Endothelial cell of umbilical vein (primary cell): ENCODE measurements around the gene EGFL7. TPM values are rescaled to one million over a fixed set of nuclear protein-coding genes. Genes with fewer than 3 reads are reported as not detected.
A peak's percentile ranks its signal among the peaks of the same experiment; 100 is the strongest.

Source experiments
- BruUV-seq: library from RNA; stranded (reverse); fragments of 400-500 nt; replicated peaks from 2 replicates; lab custom pipeline; 2021; lab: Mats Ljungman, UMichigan
- CTCF ChIA-PET: fragments of 300-600, 350-600 bp; sonication (Branson Sonifier 250); formaldehyde crosslinking; loops from one replicate; lab custom pipeline; 2021; ENCODE audit warnings: antibody characterized with exemption, inconsistent platforms; lab: Charles Lee
- POLR2A ChIA-PET: fragments of 300-600, 350-600 bp; sonication (Branson Sonifier 250); formaldehyde crosslinking; loops from one replicate; lab custom pipeline; 2021; ENCODE audit warnings: antibody characterized with exemption, inconsistent platforms; lab: Charles Lee
- DNase-seq: peaks from one replicate; pipeline ENCODE4 v3.0.0-alpha.2; 2011; ENCODE audit warnings: low read depth, low spot score
- FAIRE-seq: peaks from 2 replicates; lab custom pipeline; 2011; peaks lifted over from hg19 to GRCh38; lab: Jason Lieb, UNC
- H2AFZ ChIP-seq: 2 replicates; pipeline ENCODE4 v1.6.0; 2012; ENCODE audit warnings: low read depth, low read length, control low read depth, inconsistent platforms
- H3K27ac ChIP-seq: 2 replicates; pipeline ENCODE4 v1.5.1; 2011; ENCODE audit warnings: low read depth, mild to moderate bottlenecking, control low read depth, low read length, moderate library complexity; ENCODE audit not compliant: insufficient read depth
- H3K27me3 ChIP-seq, 2 experiments: 2 replicates each; pipeline versions ENCODE4 v1.6.0 to v1.6.1; 2011; ENCODE audit warnings: low read length in 2 of 2, mixed read lengths in 1 of 2; ENCODE audit not compliant: control insufficient read depth in 2 of 2, insufficient read depth in 2 of 2
- H3K36me3 ChIP-seq, 2 experiments: 2 replicates in 1 of 2; 3 replicates in 1 of 2; pipeline ENCODE4 v1.5.1; 2011; ENCODE audit warnings: low read length in 2 of 2, mild to moderate bottlenecking in 1 of 2, moderate library complexity in 1 of 2; ENCODE audit not compliant: control insufficient read depth in 2 of 2, insufficient read depth in 2 of 2; ENCODE audit errors: extremely low read depth in 1 of 2
- H3K4me1 ChIP-seq: 3 replicates; pipeline ENCODE4 v1.5.1; 2011; ENCODE audit warnings: mild to moderate bottlenecking, low read length; ENCODE audit not compliant: control insufficient read depth, insufficient read depth; ENCODE audit errors: extremely low read depth
- H3K4me2 ChIP-seq: 2 replicates; pipeline ENCODE4 v1.6.1; 2011; ENCODE audit warnings: low read length, control low read depth, mixed read lengths; ENCODE audit not compliant: insufficient read depth
- H3K4me3 ChIP-seq, 3 experiments: fragments of 200-600 bp in 1 of 3; sonication (generic), shearing (Covaris generic) in 1 of 3; replicated peaks in 1 of 3; 2 replicates each; pipeline ENCODE4 v1.5.1; 2011 to 2016; ENCODE audit warnings: control low read depth in 3 of 3, low read length in 3 of 3, mild to moderate bottlenecking in 2 of 3, inconsistent platforms in 1 of 3, low read depth in 1 of 3, moderate library complexity in 1 of 3; ENCODE audit not compliant: insufficient read depth in 1 of 3
- H3K79me2 ChIP-seq: 2 replicates; pipeline ENCODE4 v1.6.0; 2012; ENCODE audit warnings: low read length, inconsistent platforms; ENCODE audit not compliant: control insufficient read depth, insufficient read depth
- H3K9ac ChIP-seq: replicated peaks from 2 replicates; pipeline ENCODE3; 2011; ENCODE audit warnings: low read length, control low read depth; ENCODE audit not compliant: insufficient read depth; ENCODE audit errors: extremely low read depth
- H3K9me1 ChIP-seq: replicated peaks from 3 replicates; pipeline ENCODE4 v1.6.0; 2011; ENCODE audit warnings: mild to moderate bottlenecking, low read length; ENCODE audit not compliant: control insufficient read depth, insufficient read depth; ENCODE audit errors: extremely low read depth
- H3K9me3 ChIP-seq: replicated peaks from 2 replicates; pipeline ENCODE4 v1.5.1; 2012; ENCODE audit warnings: low read length, inconsistent platforms; ENCODE audit not compliant: control insufficient read depth, insufficient read depth
- H4K20me1 ChIP-seq: replicated peaks from 2 replicates; pipeline ENCODE3; 2011; ENCODE audit warnings: mild to moderate bottlenecking, low read length; ENCODE audit not compliant: control insufficient read depth, insufficient read depth; ENCODE audit errors: extremely low read depth
- CTCF ChIP-seq, 2 donors: IDR thresholded peaks; 1 replicate in 1 of 2; 2 replicates in 1 of 2; pipeline ENCODE4 v1.5.1; 2011; ENCODE audit warnings: low read length in 2 of 2, mild to moderate bottlenecking in 2 of 2, moderate library complexity in 2 of 2, control low read depth in 1 of 2, inconsistent platforms in 1 of 2, low read depth in 1 of 2; ENCODE audit not compliant: insufficient read depth in 1 of 2; ENCODE audit errors: extremely low read depth in 1 of 2
- EZH2 ChIP-seq: IDR thresholded peaks from 2 replicates; pipeline ENCODE4 v1.6.1; 2012; ENCODE audit warnings: borderline replicate concordance, low read depth, mild to moderate bottlenecking, moderate library complexity, low read length, inconsistent platforms; ENCODE audit not compliant: severe bottlenecking
- JUN ChIP-seq: IDR thresholded peaks from 2 replicates; pipeline ENCODE4 v1.6.1; 2011; ENCODE audit warnings: borderline replicate concordance, low read depth; ENCODE audit not compliant: insufficient read length, insufficient read depth
- MAX ChIP-seq: IDR thresholded peaks from 2 replicates; pipeline ENCODE4 v1.6.1; 2011; ENCODE audit not compliant: insufficient read depth, insufficient read length
- MYC ChIP-seq: IDR thresholded peaks from one replicate; pipeline ENCODE4 v1.6.1; 2011; ENCODE audit warnings: mild to moderate bottlenecking, low read depth, low read length
- POLR2A ChIP-seq: IDR thresholded peaks from 2 replicates; pipeline ENCODE4 v1.6.1; 2012; ENCODE audit warnings: low read depth, mild to moderate bottlenecking, control low read depth, low read length
- POLR2AphosphoS5 ChIP-seq: IDR thresholded peaks from 2 replicates; pipeline ENCODE4 v1.6.1; 2012; ENCODE audit warnings: low read depth, mild to moderate bottlenecking, control low read depth, low read length, moderate library complexity; ENCODE audit not compliant: insufficient read depth
- dilution Hi-C: fragments of 300-500 bp; cut with MboI; formaldehyde crosslinking; loops from one replicate; pipeline ENCODE4 v1.15.0; 2019; ENCODE audit warnings: low sequenced_read_pairs; ENCODE audit not compliant: extremely low pct_ligation_motif_present
- intact Hi-C: fragments of 100-400 bp; cut with micrococcal nuclease; formaldehyde crosslinking; loops from one replicate; pipeline ENCODE4 v1.10.0; 2022
- polyA plus RNA-seq, 4 experiments: library from polyadenylated mRNA; depleted of rRNA in 3 of 4; stranded (reverse) in 3 of 4; unstranded in 1 of 4; fragments of >200 nt; gene quantifications; 2 replicates each; pipeline versions ENCODE4 v1.2.1 to v1.2.3, GENCODE V29; 2011 to 2012; ENCODE audit warnings: missing spikeins in 1 of 4
- total RNA-seq: library from RNA; stranded (reverse); gene quantifications from 2 replicates; pipeline ENCODE4 v1.2.3, GENCODE V29; 2021

The EGFL7 gene
- total and polyA plus RNA-seq, 2 donors (not counting 3 experiments of a cell fraction or from before 2014, with no cell fraction given): 1,043 to 1,377 TPM

GRCh38 chr9:136671254-136671614 lies 8.5 kb downstream of the EGFL7 start:
- no peaks in the 10 kb centered on the region for H3K27me3 ChIP-seq
- no peak overlapping the region for H3K27ac ChIP-seq
- ChIA-PET CTCF (interaction anchor here (0.7 to 6.3 kb wide), 9 partner anchors 14 to 784 kb away, joined by 3 to 45 read pairs (median 4); no protein-coding TSS in a partner anchor), POLR2A (interaction anchor here (1.1 to 6.2 kb wide), 3 partner anchors 9 to 29 kb away, joined by 4 to 54 read pairs (median 5); partner anchors contain the start of gene EGFL7)
- DNase-seq: peak; percentile 56
- intact Hi-C loops (loop anchor here (5.0 kb wide), 1 partner anchor 41 kb away; the partner anchor contains the start of gene DIPK1B), dilution Hi-C loops (no loop called here)
- H3K9me3 ChIP-seq: no peaks in the 10 kb centered on the region
- no peak overlapping the region for H3K4me2 ChIP-seq
- peak; percentile 48 for FAIRE-seq
- H3K9me1 ChIP-seq: no peaks in the 10 kb centered on the region
- peaks cover 32 to 62% of the 10 kb centered on the region in 2 experiments for H3K36me3 ChIP-seq
- peak overlapping the region in 1 of 3 experiments; percentile 83 for H3K4me3 ChIP-seq
- no peak overlapping the region for H2AFZ ChIP-seq
- TF ChIP-seq POLR2A: peak; percentile 97
- TF ChIP-seq JUN: no peak
- peak; percentile 83 for TF ChIP-seq POLR2AphosphoS5
- TF ChIP-seq EZH2: no peak
- no peak for TF ChIP-seq MYC
- TF ChIP-seq CTCF (IDR thresholded peaks at IDR 0.05; ENCODE audit: extremely low read depth in 1 of 2, insufficient read depth in 1 of 2, low read depth in 1 of 2, low read length in 2 of 2): no peak
- no peak for TF ChIP-seq MAX
- BruUV-seq: no TSS peak
- no peak overlapping the region for H3K9ac ChIP-seq
- no peaks in the 10 kb centered on the region for H4K20me1 ChIP-seq
- peaks cover 15% of the 10 kb centered on the region for H3K4me1 ChIP-seq
- peaks cover 40% of the 10 kb centered on the region for H3K79me2 ChIP-seq
